ENCODE measurements around the gene LRRC14B. TPM values are rescaled to one million over a fixed set of nuclear protein-coding genes. Genes with fewer than 3 reads are reported as not detected.

Gene LRRC14B
- total and polyA plus RNA-seq, 4 donors = 0.09 TPM; not detected in 3

DNA sequence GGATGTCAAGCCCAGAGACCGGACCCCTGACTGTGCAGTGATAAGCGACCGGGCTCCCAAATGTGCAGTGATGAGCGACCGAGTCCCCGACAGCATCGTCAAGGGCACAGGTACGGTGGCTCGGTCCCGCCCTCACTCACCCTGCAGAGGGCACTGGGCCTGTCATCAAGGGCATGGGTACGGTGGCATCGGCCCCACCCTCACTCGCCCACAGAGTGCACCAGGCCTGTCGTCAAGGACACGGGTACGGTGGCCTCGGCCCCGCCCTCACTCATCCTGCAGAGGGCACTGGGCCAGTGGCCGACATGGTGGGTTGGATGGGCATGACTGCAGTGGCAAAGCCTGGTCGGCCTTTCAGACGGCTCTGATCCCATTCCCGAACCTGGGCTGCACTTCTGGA is 9.7 kb upstream of the LRRC14B start (continued):
- TF ChIP-seq, protein P1, sequence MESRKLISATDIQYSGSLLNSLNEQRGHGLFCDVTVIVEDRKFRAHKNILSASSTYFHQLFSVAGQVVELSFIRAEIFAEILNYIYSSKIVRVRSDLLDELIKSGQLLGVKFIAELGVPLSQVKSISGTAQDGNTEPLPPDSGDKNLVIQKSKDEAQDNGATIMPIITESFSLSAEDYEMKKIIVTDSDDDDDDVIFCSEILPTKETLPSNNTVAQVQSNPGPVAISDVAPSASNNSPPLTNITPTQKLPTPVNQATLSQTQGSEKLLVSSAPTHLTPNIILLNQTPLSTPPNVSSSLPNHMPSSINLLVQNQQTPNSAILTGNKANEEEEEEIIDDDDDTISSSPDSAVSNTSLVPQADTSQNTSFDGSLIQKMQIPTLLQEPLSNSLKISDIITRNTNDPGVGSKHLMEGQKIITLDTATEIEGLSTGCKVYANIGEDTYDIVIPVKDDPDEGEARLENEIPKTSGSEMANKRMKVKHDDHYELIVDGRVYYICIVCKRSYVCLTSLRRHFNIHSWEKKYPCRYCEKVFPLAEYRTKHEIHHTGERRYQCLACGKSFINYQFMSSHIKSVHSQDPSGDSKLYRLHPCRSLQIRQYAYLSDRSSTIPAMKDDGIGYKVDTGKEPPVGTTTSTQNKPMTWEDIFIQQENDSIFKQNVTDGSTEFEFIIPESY (IDR thresholded peaks at IDR 0.05) = no peak
- no peak for TF ChIP-seq FOXA2 (IDR thresholded peaks at IDR 0.05)
- no peak for TF ChIP-seq CTCF (IDR thresholded peaks at IDR 0.05; ENCODE audit: low read depth, low read length, missing input control)

GRCh38 chr5:182126-182525 is 9.2 kb upstream of the LRRC14B start:
- H3K9ac ChIP-seq (ENCODE audit: low read depth in 1 of 2, low read length in 2 of 2) = no peak overlapping the region
- no peaks in the 10 kb centered on the region for H3K27me3 ChIP-seq (ENCODE audit: control insufficient read depth in 4 of 4, insufficient read depth in 4 of 4, low read length in 3 of 4)
- H3K4me3 ChIP-seq (ENCODE audit: low read depth in 1 of 3, low read length in 3 of 3) = no peak overlapping the region
- no peaks in the 10 kb centered on the region for H3K9me3 ChIP-seq (ENCODE audit: control insufficient read depth in 4 of 4, low read length in 3 of 4)
- TF ChIP-seq FOXA1 (IDR thresholded peaks at IDR 0.05) = no peak
- no peak for TF ChIP-seq ATF3 (IDR thresholded peaks at IDR 0.05)
- no peak for TF ChIP-seq GABPA (IDR thresholded peaks at IDR 0.05 in 1 of 2, conservative IDR thresholded peaks at IDR 0.05 in 1 of 2)
- no peak for TF ChIP-seq JUND (IDR thresholded peaks at IDR 0.05)
- TF ChIP-seq, protein P1 (IDR thresholded peaks at IDR 0.05) = no peak
- TF ChIP-seq SP1 (IDR thresholded peaks at IDR 0.05) = no peak
- H3K36me3 ChIP-seq (ENCODE audit: control insufficient read depth in 4 of 4, insufficient read depth in 3 of 4, low read depth in 1 of 4, low read length in 3 of 4) = no peaks in the 10 kb centered on the region
- H3K4me1 ChIP-seq (ENCODE audit: control insufficient read depth in 4 of 4, insufficient read depth in 4 of 4, low read length in 3 of 4) = no peaks in the 10 kb centered on the region
- H3K27ac ChIP-seq (ENCODE audit: low read depth in 1 of 2, low read length in 2 of 2) = no peak overlapping the region
- WGBS = 93% methylated on average over 12 of the region's 12 CpGs
- DNase-seq (ENCODE audit: low spot score) = no peak

DNA sequence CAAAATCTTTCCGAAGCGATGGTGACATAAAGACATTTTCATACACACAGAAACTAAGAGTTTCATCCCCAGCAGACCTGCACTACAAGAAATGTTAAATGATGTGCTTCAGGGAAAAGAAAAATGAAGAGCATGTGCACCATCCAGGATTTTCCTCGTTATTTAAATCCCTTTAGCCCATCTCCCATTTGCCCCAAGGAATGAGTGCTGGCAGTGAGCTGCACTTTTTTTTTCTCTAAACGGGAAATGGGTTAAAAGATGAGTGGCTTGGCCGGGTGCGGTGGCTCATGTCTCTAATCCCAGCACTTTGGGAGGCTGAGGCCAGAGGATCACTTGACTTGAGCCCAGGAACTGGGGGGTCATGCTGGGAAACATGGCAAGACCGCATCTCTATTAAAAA is 6.8 kb upstream of the LRRC14B start:
- no peak for DNase-seq (ENCODE audit: low spot score)
- Histone ChIP-seq H3K9me3 (ENCODE audit: control insufficient read depth in 4 of 4, low read length in 3 of 4) (no peaks in the 10 kb centered on the region), H3K9ac (ENCODE audit: low read depth in 1 of 2, low read length in 2 of 2) (no peak overlapping the region), H3K4me3 (ENCODE audit: low read depth in 1 of 3, low read length in 3 of 3) (no peak overlapping the region), H3K27ac (ENCODE audit: low read depth in 1 of 2, low read length in 2 of 2) (no peak overlapping the region), H3K27me3 (ENCODE audit: control insufficient read depth in 4 of 4, insufficient read depth in 4 of 4, low read length in 3 of 4) (no peaks in the 10 kb centered on the region), H3K36me3 (ENCODE audit: control insufficient read depth in 4 of 4, insufficient read depth in 3 of 4, low read depth in 1 of 4, low read length in 3 of 4) (no peaks in the 10 kb centered on the region), H3K4me1 (ENCODE audit: control insufficient read depth in 4 of 4, insufficient read depth in 4 of 4, low read length in 3 of 4) (peaks cover 0 to 6% (median 3%) of the 10 kb centered on the region in 4 donors)
- TF ChIP-seq RAD21 (IDR thresholded peaks at IDR 0.05) = no peak
- TF ChIP-seq, protein P2, sequence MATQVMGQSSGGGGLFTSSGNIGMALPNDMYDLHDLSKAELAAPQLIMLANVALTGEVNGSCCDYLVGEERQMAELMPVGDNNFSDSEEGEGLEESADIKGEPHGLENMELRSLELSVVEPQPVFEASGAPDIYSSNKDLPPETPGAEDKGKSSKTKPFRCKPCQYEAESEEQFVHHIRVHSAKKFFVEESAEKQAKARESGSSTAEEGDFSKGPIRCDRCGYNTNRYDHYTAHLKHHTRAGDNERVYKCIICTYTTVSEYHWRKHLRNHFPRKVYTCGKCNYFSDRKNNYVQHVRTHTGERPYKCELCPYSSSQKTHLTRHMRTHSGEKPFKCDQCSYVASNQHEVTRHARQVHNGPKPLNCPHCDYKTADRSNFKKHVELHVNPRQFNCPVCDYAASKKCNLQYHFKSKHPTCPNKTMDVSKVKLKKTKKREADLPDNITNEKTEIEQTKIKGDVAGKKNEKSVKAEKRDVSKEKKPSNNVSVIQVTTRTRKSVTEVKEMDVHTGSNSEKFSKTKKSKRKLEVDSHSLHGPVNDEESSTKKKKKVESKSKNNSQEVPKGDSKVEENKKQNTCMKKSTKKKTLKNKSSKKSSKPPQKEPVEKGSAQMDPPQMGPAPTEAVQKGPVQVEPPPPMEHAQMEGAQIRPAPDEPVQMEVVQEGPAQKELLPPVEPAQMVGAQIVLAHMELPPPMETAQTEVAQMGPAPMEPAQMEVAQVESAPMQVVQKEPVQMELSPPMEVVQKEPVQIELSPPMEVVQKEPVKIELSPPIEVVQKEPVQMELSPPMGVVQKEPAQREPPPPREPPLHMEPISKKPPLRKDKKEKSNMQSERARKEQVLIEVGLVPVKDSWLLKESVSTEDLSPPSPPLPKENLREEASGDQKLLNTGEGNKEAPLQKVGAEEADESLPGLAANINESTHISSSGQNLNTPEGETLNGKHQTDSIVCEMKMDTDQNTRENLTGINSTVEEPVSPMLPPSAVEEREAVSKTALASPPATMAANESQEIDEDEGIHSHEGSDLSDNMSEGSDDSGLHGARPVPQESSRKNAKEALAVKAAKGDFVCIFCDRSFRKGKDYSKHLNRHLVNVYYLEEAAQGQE (IDR thresholded peaks at IDR 0.05) = no peak
- no peak for TF ChIP-seq GABPA (IDR thresholded peaks at IDR 0.05 in 1 of 2, conservative IDR thresholded peaks at IDR 0.05 in 1 of 2)
- TF ChIP-seq FOXA2 (IDR thresholded peaks at IDR 0.05) = no peak
- no peak for TF ChIP-seq ATF3 (IDR thresholded peaks at IDR 0.05)
- no peak for TF ChIP-seq MAX (IDR thresholded peaks at IDR 0.05)
- TF ChIP-seq SP1 (IDR thresholded peaks at IDR 0.05) = no peak
- TF ChIP-seq FOXA1 (IDR thresholded peaks at IDR 0.05) = no peak
- no peak for TF ChIP-seq EGR1 (IDR thresholded peaks at IDR 0.05; ENCODE audit: low read depth in 2 of 2)
- TF ChIP-seq NR2F2 (IDR thresholded peaks at IDR 0.05) = no peak
- 85% methylated on average over 7 of the region's 7 CpGs for WGBS

Data from liver (tissue), 9 donors.